H1 (cell line): ENCODE measurements around the gene CRYBG3. TPM values are rescaled to one million over a fixed set of nuclear protein-coding genes. Genes with fewer than 3 reads are reported as not detected.

Source experiments
- CTCF ChIA-PET: fragments of 300-600 bp; sonication (Branson Sonifier 250); formaldehyde crosslinking; loops from one replicate; lab custom pipeline; 2021; ENCODE audit not compliant: partially characterized antibody; lab: Charles Lee
- POLR2A ChIA-PET: fragments of 300-600 bp; sonication (Branson Sonifier 250); formaldehyde crosslinking; loops from one replicate; lab custom pipeline; 2021; ENCODE audit warnings: inconsistent platforms; ENCODE audit not compliant: partially characterized antibody; lab: Charles Lee
- DNase-seq, 2 experiments: peaks; one replicate each; pipeline versions ENCODE4 v3.0.0 to v3.0.0-alpha.2; 2010 to 2022; ENCODE audit warnings: low spot score in 2 of 2, low read depth in 1 of 2, mixed read lengths in 1 of 2
- FAIRE-seq: peaks from 2 replicates; lab custom pipeline; 2011; peaks lifted over from hg19 to GRCh38; lab: Jason Lieb, UNC
- H2AFZ ChIP-seq: 2 replicates; pipeline ENCODE4 v1.8.1; 2012; ENCODE audit warnings: low read length, inconsistent platforms
- H2AK5ac ChIP-seq: 2 replicates; pipeline ENCODE4 v1.6.1; 2013; ENCODE audit warnings: low read depth, low read length
- H2BK120ac ChIP-seq: replicated peaks from 2 replicates; pipeline ENCODE3; 2013; ENCODE audit warnings: low read depth, low read length, inconsistent platforms
- H2BK12ac ChIP-seq: 2 replicates; pipeline ENCODE4 v1.6.1; 2013; ENCODE audit warnings: low read depth, low read length
- H2BK15ac ChIP-seq: 2 replicates; pipeline ENCODE4 v1.6.1; 2013; ENCODE audit warnings: low read length
- H2BK20ac ChIP-seq: 2 replicates; pipeline ENCODE4 v1.6.1; 2013; ENCODE audit warnings: low read length
- H2BK5ac ChIP-seq: 2 replicates; pipeline ENCODE4 v1.6.1; 2013; ENCODE audit warnings: low read depth, low read length
- H3K14ac ChIP-seq: 2 replicates; pipeline ENCODE4 v1.6.1; 2013; ENCODE audit warnings: inconsistent platforms; ENCODE audit not compliant: insufficient read length
- H3K18ac ChIP-seq: 2 replicates; pipeline ENCODE4 v1.6.1; 2013; ENCODE audit warnings: low read length; ENCODE audit errors: extremely low read depth
- H3K23ac ChIP-seq: 2 replicates; pipeline ENCODE4 v1.6.1; 2013; ENCODE audit warnings: inconsistent platforms; ENCODE audit not compliant: insufficient read length
- H3K23me2 ChIP-seq: 2 replicates; pipeline ENCODE4 v1.6.1; 2013; ENCODE audit warnings: low read depth, low read length
- H3K27ac ChIP-seq: 2 replicates; pipeline ENCODE4 v1.6.1; 2011; ENCODE audit warnings: low read depth, low read length, inconsistent platforms
- H3K27me3 ChIP-seq, 4 experiments: replicated peaks in 1 of 4; 1 replicate in 1 of 4; 2 replicates in 3 of 4; pipeline versions ENCODE4 v1.6.1 to v1.8.1; 2011 to 2013; ENCODE audit warnings: low read length in 3 of 4, mild to moderate bottlenecking in 3 of 4, inconsistent platforms in 2 of 4, mixed read lengths in 2 of 4, moderate library complexity in 1 of 4; ENCODE audit not compliant: control insufficient read depth in 3 of 4, insufficient read depth in 3 of 4; ENCODE audit errors: extremely low read depth in 1 of 4
- H3K36me3 ChIP-seq, 4 experiments: 2 replicates each; pipeline versions ENCODE4 v1.6.1 to v1.8.1; 2011 to 2013; ENCODE audit warnings: mild to moderate bottlenecking in 4 of 4, low read length in 3 of 4, moderate library complexity in 2 of 4, control low read depth in 1 of 4, inconsistent platforms in 1 of 4; ENCODE audit not compliant: insufficient read depth in 4 of 4, control insufficient read depth in 2 of 4
- H3K4ac ChIP-seq: replicated peaks from 2 replicates; pipeline ENCODE3; 2013; ENCODE audit warnings: low read length, low read depth, mixed read lengths, inconsistent platforms; ENCODE audit not compliant: insufficient read length
- H3K4me1 ChIP-seq, 4 experiments: replicated peaks in 1 of 4; 1 replicate in 1 of 4; 2 replicates in 3 of 4; pipeline versions ENCODE4 v1.6.1 to v1.8.1; 2011 to 2013; ENCODE audit warnings: low read length in 3 of 4, inconsistent platforms in 2 of 4, mixed read lengths in 1 of 4; ENCODE audit not compliant: insufficient read depth in 4 of 4, control insufficient read depth in 3 of 4
- H3K4me2 ChIP-seq, 2 experiments: 2 replicates each; pipeline versions ENCODE4 v1.6.1 to v1.8.1; 2011 to 2013; ENCODE audit warnings: low read depth in 2 of 2, low read length in 2 of 2, control low read depth in 1 of 2, inconsistent platforms in 1 of 2, mild to moderate bottlenecking in 1 of 2; ENCODE audit not compliant: insufficient read depth in 1 of 2
- H3K4me3 ChIP-seq, 4 experiments: fragments of 200-600, 300-600 bp in 1 of 4; sonication (generic), shearing (Covaris generic), sonication (Bioruptor Twin) in 1 of 4; 2 replicates each; pipeline versions ENCODE4 v1.5.1 to v1.8.1; 2011 to 2016; ENCODE audit warnings: low read length in 4 of 4, low read depth in 3 of 4, control low read depth in 2 of 4, inconsistent platforms in 2 of 4, mild to moderate bottlenecking in 2 of 4, mixed read lengths in 1 of 4, moderate library complexity in 1 of 4; ENCODE audit not compliant: insufficient read depth in 2 of 4; ENCODE audit errors: extremely low read depth in 1 of 4
- H3K56ac ChIP-seq: replicated peaks from 2 replicates; pipeline ENCODE3; 2013; ENCODE audit warnings: low read depth, mild to moderate bottlenecking, mixed read lengths, low read length, inconsistent platforms; ENCODE audit not compliant: insufficient read length
- H3K79me1 ChIP-seq: 2 replicates; pipeline ENCODE4 v1.6.1; 2013; ENCODE audit warnings: low read depth, low read length, control low read depth
- H3K79me2 ChIP-seq, 2 experiments: 2 replicates each; pipeline versions ENCODE4 v1.6.1 to v1.8.1; 2012 to 2013; ENCODE audit warnings: low read length in 2 of 2, mild to moderate bottlenecking in 2 of 2, inconsistent platforms in 1 of 2; ENCODE audit not compliant: insufficient read depth in 2 of 2, control insufficient read depth in 1 of 2
- H3K9ac ChIP-seq, 4 experiments: replicated peaks in 1 of 4; 1 replicate in 1 of 4; 2 replicates in 3 of 4; pipeline versions ENCODE4 v1.6.1 to v1.8.1; 2011 to 2013; ENCODE audit warnings: low read depth in 3 of 4, low read length in 3 of 4, control low read depth in 2 of 4, mild to moderate bottlenecking in 2 of 4, moderate library complexity in 2 of 4, inconsistent platforms in 1 of 4; ENCODE audit errors: extremely low read depth in 1 of 4
- H3K9me3 ChIP-seq, 2 experiments: 2 replicates each; pipeline versions ENCODE4 v1.6.1 to v1.8.1; 2012 to 2013; ENCODE audit warnings: mild to moderate bottlenecking in 2 of 2, moderate library complexity in 2 of 2, control low read depth in 1 of 2, inconsistent platforms in 1 of 2, low read depth in 1 of 2, low read length in 1 of 2, mixed read lengths in 1 of 2; ENCODE audit not compliant: insufficient read depth in 2 of 2
- H4K20me1 ChIP-seq, 2 experiments: replicated peaks in 1 of 2; 2 replicates each; pipeline versions ENCODE3 to v1.8.1; 2011 to 2013; ENCODE audit warnings: inconsistent platforms in 2 of 2, low read length in 2 of 2, mild to moderate bottlenecking in 1 of 2; ENCODE audit not compliant: insufficient read depth in 2 of 2, control insufficient read depth in 1 of 2
- H4K5ac ChIP-seq: 2 replicates; pipeline ENCODE4 v1.6.1; 2013; ENCODE audit warnings: low read length, low read depth, mixed read lengths, inconsistent platforms; ENCODE audit not compliant: insufficient read length
- H4K8ac ChIP-seq: 2 replicates; pipeline ENCODE4 v1.8.0; 2013; ENCODE audit warnings: mild to moderate bottlenecking, moderate library complexity, low read length, inconsistent platforms; ENCODE audit not compliant: insufficient read depth; ENCODE audit errors: extremely low read depth
- H4K91ac ChIP-seq: replicated peaks from 2 replicates; pipeline ENCODE3; 2013; ENCODE audit warnings: low read length, mixed read lengths, inconsistent platforms; ENCODE audit not compliant: insufficient read length
- CBX5 ChIP-seq: fragments of 300-800, 300-1000 bp; sonication (generic); IDR thresholded peaks from 2 replicates; pipeline ENCODE4 v1.7.1; 2016; ENCODE audit warnings: antibody characterized with exemption, low read length, low read depth
- CTCF ChIP-seq, 3 experiments: IDR thresholded peaks; 1 replicate in 2 of 3; 2 replicates in 1 of 3; pipeline versions ENCODE4 v1.5.1 to v1.6.1; 2011; ENCODE audit warnings: low read length in 3 of 3, mild to moderate bottlenecking in 3 of 3, inconsistent platforms in 2 of 3, low read depth in 1 of 3, moderate library complexity in 1 of 3; ENCODE audit not compliant: insufficient read depth in 1 of 3; ENCODE audit errors: control extremely low read depth in 1 of 3
- GTF2F1 ChIP-seq: IDR thresholded peaks from 2 replicates; pipeline ENCODE4 v1.6.1; 2012; ENCODE audit warnings: low read depth, low read length, improper control_type of control experiment, borderline replicate concordance
- HDAC6 ChIP-seq: IDR thresholded peaks from one replicate; pipeline ENCODE4 v1.7.1; 2012; ENCODE audit warnings: low read depth, mild to moderate bottlenecking, inconsistent platforms, low read length, moderate library complexity
- JUND ChIP-seq: IDR thresholded peaks from 2 replicates; pipeline ENCODE4 v1.6.1; 2011; ENCODE audit warnings: mild to moderate bottlenecking, improper control_type of control experiment, low read length
- KDM4A ChIP-seq: IDR thresholded peaks from one replicate; pipeline ENCODE4 v1.7.1; 2012; ENCODE audit warnings: low read depth, mild to moderate bottlenecking, moderate library complexity, low read length, inconsistent platforms; ENCODE audit not compliant: severe bottlenecking
- KDM5A ChIP-seq: fragments of 200-600 bp; IDR thresholded peaks from 2 replicates; pipeline ENCODE4 v1.7.1; 2012; ENCODE audit warnings: mild to moderate bottlenecking, low read length, inconsistent platforms, mixed read lengths
- SP4 ChIP-seq: IDR thresholded peaks from 2 replicates; pipeline ENCODE4 v1.6.1; 2012; ENCODE audit warnings: low read length, inconsistent platforms
- SRF ChIP-seq: IDR thresholded peaks from 2 replicates; pipeline ENCODE4 v1.6.1; 2011; ENCODE audit warnings: mild to moderate bottlenecking, low read depth, low read length, moderate library complexity
- TAF7 ChIP-seq: optimal IDR thresholded peaks from 2 replicates; pipeline ENCODE3; 2011; ENCODE audit warnings: low read depth, mild to moderate bottlenecking, inconsistent platforms, low read length, moderate library complexity, borderline replicate concordance
- ZNF274 ChIP-seq: IDR thresholded peaks from 2 replicates; pipeline ENCODE4 v1.7.0; 2012; ENCODE audit warnings: low read length, borderline replicate concordance; ENCODE audit errors: extremely low read depth
- WGBS, 2 experiments: shearing (Covaris generic) in 1 of 2; methylation state at CpG; one replicate each; pipeline versions ENCODE4 v1.1.6 to v1.1.7; 2013 to 2015; ENCODE audit warnings: low lambda C conversion rate in 2 of 2, mixed read lengths in 2 of 2, inconsistent platforms in 1 of 2, low coverage in 1 of 2, missing lambda C conversion rate in 1 of 2; ENCODE audit not compliant: insufficient replicate concordance in 2 of 2, insufficient coverage in 1 of 2, insufficient read length in 1 of 2; ENCODE audit errors: extremely low coverage in 1 of 2, missing lambda C conversion rate in 1 of 2; 5-methylcytosine and 5-hydroxymethylcytosine counted together
- polyA plus RNA-seq, 7 experiments: library from polyadenylated mRNA; depleted of rRNA in 3 of 7; stranded (reverse) in 5 of 7; unstranded in 2 of 7; fragments of >200 nt in 5 of 7; fragments of 200-250 nt in 2 of 7; gene quantifications; 1 replicate in 5 of 7; 2 replicates in 1 of 7; 4 replicates in 1 of 7; pipeline versions ENCODE4 v1.2.1 to v1.2.3, GENCODE V29; 2011 to 2013; ENCODE audit warnings: missing spikeins in 2 of 7, mixed read lengths in 2 of 7
- total RNA-seq: library from RNA; stranded (reverse); fragmentation: NEBNext Ultra II Directional; extraction: Animal tissue kit (Norgen Biotek cat#: 25700); gene quantifications from 2 replicates; pipeline ENCODE4 v1.2.1, GENCODE V29; 2021

The CRYBG3 gene
- total and polyA plus RNA-seq, 2 of the 8 experiments (the other 6 are each of a cell fraction or from before 2014, with no cell fraction given): 2.1 to 8.0 TPM

- Histone ChIP-seq H3K79me1 (no peaks in the 10 kb centered on the region), H2BK15ac (no peak overlapping the region), H3K23me2 (no peaks in the 10 kb centered on the region), H4K8ac (no peak overlapping the region), H3K79me2 (no peaks in the 10 kb centered on the region), H3K4ac (no peak overlapping the region), H3K18ac (no peak overlapping the region), H4K91ac (no peak overlapping the region), H4K20me1 (no peaks in the 10 kb centered on the region), H2BK120ac (no peak overlapping the region), H2BK20ac (no peak overlapping the region), H2AK5ac (no peak overlapping the region), H3K36me3 (no peaks in the 10 kb centered on the region; a peak in 1 of 8 replicates), H3K27ac (no peak overlapping the region), H3K27me3 (no peaks in the 10 kb centered on the region), H3K4me1 (no peaks in the 10 kb centered on the region), H2BK5ac (no peak overlapping the region), H3K23ac (no peak overlapping the region), H3K56ac (no peak overlapping the region), H3K9ac (no peak overlapping the region), H2BK12ac (no peak overlapping the region), H3K4me2 (no peak overlapping the region), H3K14ac (no peak overlapping the region), H3K9me3 (no peaks in the 10 kb centered on the region), H2AFZ (no peak overlapping the region), H4K5ac (no peak overlapping the region), H3K4me3 (no peak overlapping the region)
- CTCF ChIA-PET: no interaction called here
- FAIRE-seq: no peak
- DNase-seq: no peak
- POLR2A ChIA-PET: no interaction called here
- 89% methylated on average over 3 of the region's 3 CpGs; no CpG with 5 or more reads in 1 of the 2 experiments for WGBS, 2 experiments
- TF ChIP-seq TAF7 (no peak), KDM4A (no peak), SP4 (no peak), ZNF274 (no peak), CTCF (IDR thresholded peaks at IDR 0.05; ENCODE audit: control extremely low read depth in 1 of 3, insufficient read depth in 1 of 3, low read depth in 1 of 3, low read length in 3 of 3) (no peak), JUND (no peak), SRF (no peak), HDAC6 (no peak), GTF2F1 (no peak), CBX5 (no peak), KDM5A (no peak)
These were observed 96.2 kb downstream of the CRYBG3 start for GRCh38 chr3:97917813-97918536.
